Rectal smooth muscle tissue (tissue), 1 donor: ENCODE data around the gene GCLM.
"Not testable (repeated sequence)": the region's sequence is repeated elsewhere in the genome, so short reads cannot be mapped to it uniquely, and the experiment has no call there.

Experiments used
- H3K27ac ChIP-seq: one replicate; pipeline ENCODE4 v1.7.0; 2013; ENCODE audit warnings: low read depth, low read length, inconsistent platforms
- H3K27me3 ChIP-seq: one replicate; pipeline ENCODE4 v1.7.0; 2013; ENCODE audit warnings: low read length; ENCODE audit not compliant: control insufficient read depth, insufficient read depth
- H3K36me3 ChIP-seq: one replicate; pipeline ENCODE4 v1.7.0; 2013; ENCODE audit warnings: low read length; ENCODE audit not compliant: control insufficient read depth, insufficient read depth
- H3K4me1 ChIP-seq: one replicate; pipeline ENCODE4 v1.7.0; 2013; ENCODE audit warnings: low read length; ENCODE audit not compliant: control insufficient read depth, insufficient read depth
- H3K4me3 ChIP-seq: one replicate; pipeline ENCODE4 v1.7.0; 2013; ENCODE audit warnings: low read length
- H3K9ac ChIP-seq: one replicate; pipeline ENCODE4 v1.7.0; 2013; ENCODE audit warnings: low read length

Gene GCLM

DNA sequence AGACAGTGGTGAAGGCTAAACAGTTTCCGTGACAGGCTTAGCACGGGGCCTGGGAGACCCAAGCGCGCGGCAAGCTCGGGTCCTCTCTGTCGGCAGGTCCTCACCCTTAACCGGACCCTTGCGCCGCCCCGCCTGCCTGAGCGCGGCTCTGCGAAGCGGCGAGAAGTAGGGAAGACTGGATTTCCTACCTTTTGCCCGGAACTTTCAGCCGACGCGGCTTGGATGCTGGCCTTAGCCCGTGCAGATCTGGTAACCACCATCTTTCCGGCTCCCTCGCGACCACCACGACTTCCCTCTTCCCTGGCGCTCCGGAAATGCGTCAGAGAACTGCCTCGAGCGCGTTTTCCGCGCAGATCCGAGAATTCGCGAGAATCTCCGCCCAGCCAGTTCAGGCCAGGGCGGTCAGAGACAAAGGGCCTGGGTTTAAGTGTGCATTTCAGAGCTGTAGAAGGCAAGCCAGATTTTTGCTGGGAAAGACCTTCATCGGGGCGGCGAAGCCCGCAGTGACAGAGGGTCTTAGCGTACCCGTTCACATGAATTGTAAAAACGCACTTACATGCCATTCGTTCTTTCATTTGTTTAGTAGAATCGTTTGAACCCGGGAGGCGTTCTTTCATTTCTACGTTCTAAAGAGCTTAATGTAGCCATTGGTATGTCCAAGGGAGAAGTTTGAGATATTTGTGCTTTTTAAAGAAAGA is 30.2 kb downstream of the GCLM start, which contains the start of gene DNTTIP2:
DNTTIP2 (minus strand) TSS at position 318 of the 698 bp plus-strand sequence; CDS start at position 260, 58 bp downstream.
- peaks cover 2% of the 10 kb centered on the region for H3K4me1 ChIP-seq
- H3K36me3 ChIP-seq: peaks cover 19% of the 10 kb centered on the region
- H3K4me3 ChIP-seq: peak within 1 kb of the TSS; percentile 98
- no peaks in the 10 kb centered on the region for H3K27me3 ChIP-seq
- peak within 1 kb of the TSS; percentile 95 for H3K9ac ChIP-seq
- peak within 1 kb of the TSS; percentile 97 for H3K27ac ChIP-seq

DNA sequence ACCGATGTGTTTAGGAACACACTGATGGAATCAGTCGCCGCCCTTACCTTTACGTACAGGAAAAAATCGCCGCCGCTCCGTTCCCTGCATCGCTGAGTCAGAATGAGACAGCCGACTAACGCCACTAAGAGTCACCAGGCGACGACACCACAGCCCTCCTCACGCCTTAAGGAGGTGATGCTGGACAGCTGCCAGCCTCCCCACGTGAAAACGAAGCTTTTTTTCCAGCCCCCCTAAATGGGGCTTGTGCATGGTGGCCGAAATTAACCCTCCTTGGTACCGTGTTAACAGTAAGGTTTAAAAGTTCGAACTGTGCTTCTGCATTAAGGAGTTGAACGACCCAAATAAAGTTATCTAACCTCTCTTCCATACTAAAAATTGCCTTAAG is 30.7 kb downstream of the GCLM start:
- Histone ChIP-seq H3K4me3 (peak overlapping the region; percentile 98), H3K9ac (peak overlapping the region; percentile 95), H3K27ac (peak overlapping the region; percentile 97), H3K27me3 (no peaks in the 10 kb centered on the region), H3K4me1 (peaks cover 2% of the 10 kb centered on the region), H3K36me3 (peaks cover 22% of the 10 kb centered on the region)

DNA sequence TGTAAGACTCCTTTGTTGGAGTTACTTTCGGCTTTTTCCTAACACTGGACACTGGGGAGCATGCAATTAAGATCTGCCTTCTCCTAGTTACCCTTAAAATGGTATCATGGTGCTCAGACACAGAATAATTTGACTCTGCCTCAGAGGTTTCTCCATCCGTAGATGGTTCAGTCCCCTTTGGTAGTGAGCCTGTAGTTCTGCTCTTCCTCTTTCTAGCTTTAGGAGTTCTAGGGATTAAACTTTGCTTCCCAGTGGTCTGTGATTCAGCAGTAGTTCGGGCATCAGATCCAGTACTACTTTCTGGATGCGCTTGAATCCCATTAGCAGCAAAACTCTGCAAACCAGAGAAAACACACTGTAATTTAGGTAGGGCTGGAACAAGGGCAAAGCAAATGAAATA is 31.7 kb downstream of the GCLM start:
- no peak overlapping the region for H3K4me3 ChIP-seq
- H3K4me1 ChIP-seq: peaks cover 2% of the 10 kb centered on the region
- H3K36me3 ChIP-seq: peaks cover 22% of the 10 kb centered on the region
- H3K27me3 ChIP-seq: no peaks in the 10 kb centered on the region
- no peak overlapping the region for H3K27ac ChIP-seq
- H3K9ac ChIP-seq: no peak overlapping the region

DNA sequence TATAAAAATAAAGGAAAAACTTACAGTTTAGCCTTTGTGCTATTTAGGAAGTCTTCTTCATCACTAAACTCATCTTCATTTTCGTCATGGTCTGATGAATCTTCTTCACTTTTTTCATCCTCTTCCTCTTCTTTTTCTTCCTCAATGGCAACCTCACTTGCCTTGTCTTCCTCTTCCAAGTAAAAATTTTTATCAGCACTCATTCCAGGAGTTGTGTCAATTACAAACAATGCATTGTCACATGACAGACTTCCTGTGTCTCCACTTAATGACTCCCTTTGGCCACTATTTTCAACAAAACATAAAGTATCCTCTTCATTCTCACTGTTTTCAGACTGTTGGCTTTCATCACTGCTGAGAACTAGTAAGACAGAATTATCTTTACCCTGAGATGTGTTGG is 33.0 kb downstream of the GCLM start:
- H3K27me3 ChIP-seq: no peaks in the 10 kb centered on the region
- peaks cover 28% of the 10 kb centered on the region for H3K36me3 ChIP-seq
- H3K9ac ChIP-seq: no peak overlapping the region
- peaks cover 2% of the 10 kb centered on the region for H3K4me1 ChIP-seq
- H3K4me3 ChIP-seq: no peak overlapping the region
- no peak overlapping the region for H3K27ac ChIP-seq

DNA sequence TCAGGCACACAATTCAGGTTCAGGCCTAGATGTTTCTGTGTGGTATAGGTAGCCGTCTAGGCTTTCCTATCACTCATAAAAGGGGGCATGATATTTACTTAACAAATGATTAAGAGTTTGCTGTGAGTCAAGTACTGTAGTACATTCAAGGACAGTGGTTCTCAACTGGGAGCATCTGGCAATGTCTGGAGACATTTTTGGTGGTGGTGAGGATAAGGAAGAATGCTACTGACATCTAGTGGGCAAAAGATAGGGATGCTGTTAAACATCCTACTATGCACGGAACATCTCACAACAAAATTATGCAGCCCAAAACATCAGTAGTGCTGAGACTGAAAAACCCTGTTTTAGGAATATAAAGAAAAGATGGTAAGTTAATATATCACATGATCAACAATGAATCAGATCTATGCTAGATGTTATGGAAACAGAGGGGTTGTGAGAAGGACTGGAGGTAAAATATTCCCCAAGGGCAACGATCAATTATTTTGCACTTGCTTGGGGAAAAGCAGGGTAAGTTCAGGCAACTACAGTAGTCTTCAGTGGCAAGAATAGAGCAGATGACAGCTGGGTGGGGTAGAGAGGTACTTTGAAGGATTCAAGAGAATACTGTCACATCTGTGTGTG is 35.1 kb downstream of the GCLM start:
- H3K27me3 ChIP-seq: no peaks in the 10 kb centered on the region
- H3K27ac ChIP-seq: no peak overlapping the region
- peaks cover 38% of the 10 kb centered on the region for H3K36me3 ChIP-seq
- no peak overlapping the region for H3K9ac ChIP-seq
- peaks cover 2% of the 10 kb centered on the region for H3K4me1 ChIP-seq
- no peak overlapping the region for H3K4me3 ChIP-seq

DNA sequence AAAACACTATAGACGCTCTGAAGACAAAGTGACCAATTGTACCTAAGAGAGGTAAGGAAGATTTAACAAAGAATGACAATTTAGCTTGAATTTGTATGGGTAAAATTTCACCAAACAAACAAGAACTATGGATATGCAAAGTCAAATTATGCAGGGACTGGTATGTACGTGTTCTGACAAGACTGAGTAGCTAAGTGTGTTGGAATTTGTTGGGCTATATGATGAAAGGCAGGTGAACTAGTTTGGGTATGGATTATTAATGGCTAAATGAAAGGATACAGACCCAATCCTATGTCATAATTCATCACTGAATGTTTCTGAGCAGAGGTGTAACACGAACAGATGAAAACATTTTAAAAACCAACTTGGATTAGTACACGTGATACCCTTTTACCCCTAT is 37.9 kb downstream of the GCLM start:
- Histone ChIP-seq H3K9ac (no peak overlapping the region), H3K27ac (no peak overlapping the region), H3K36me3 (peaks cover 40% of the 10 kb centered on the region), H3K4me1 (peaks cover 2% of the 10 kb centered on the region), H3K4me3 (no peak overlapping the region), H3K27me3 (no peaks in the 10 kb centered on the region)

DNA sequence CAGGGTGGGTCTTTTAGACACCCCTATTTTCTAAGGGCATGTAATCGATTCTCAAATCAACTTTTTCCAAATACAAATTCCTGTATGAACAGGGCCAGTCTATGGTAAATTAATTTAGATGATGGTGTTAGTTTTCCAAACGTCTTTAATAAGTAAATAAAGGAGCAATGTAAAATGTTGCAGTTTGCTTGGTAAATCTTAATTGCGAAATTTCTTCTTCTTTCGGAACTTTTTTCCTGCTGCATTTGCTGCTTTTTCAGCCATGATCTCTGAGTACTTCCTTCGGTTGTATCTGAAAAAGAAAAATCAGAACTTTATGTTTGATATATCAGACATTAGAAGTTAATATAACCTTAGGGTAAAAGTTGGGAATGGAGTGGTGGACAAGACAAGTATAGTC is 39.6 kb downstream of the GCLM start:
- H3K27me3 ChIP-seq: no peaks in the 10 kb centered on the region
- peaks cover 30% of the 10 kb centered on the region for H3K36me3 ChIP-seq
- no peaks in the 10 kb centered on the region for H3K4me1 ChIP-seq
- no peak overlapping the region for H3K4me3 ChIP-seq
- H3K9ac ChIP-seq: no peak overlapping the region
- no peak overlapping the region for H3K27ac ChIP-seq

DNA sequence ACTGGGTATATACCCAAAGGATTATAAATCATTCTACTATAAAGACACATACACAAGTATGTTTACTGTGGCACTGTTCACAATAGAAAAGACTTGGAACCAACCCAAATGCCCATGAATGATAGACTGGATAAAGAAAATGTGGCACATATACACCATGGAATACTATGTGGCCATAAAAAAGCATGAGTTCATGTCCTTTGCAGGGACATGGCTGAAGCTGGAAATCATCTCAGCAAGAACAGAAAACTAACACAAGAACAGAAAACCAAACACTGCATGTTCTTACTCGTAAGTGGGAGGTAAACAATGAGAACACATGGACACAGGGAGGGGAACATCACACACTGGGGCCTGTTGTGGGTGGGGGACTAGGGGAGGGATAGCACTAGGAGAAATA is 40.7 kb downstream of the GCLM start:
- peaks cover 22% of the 10 kb centered on the region for H3K36me3 ChIP-seq
- H3K27ac ChIP-seq, H3K4me1 ChIP-seq, H3K9ac ChIP-seq, H3K4me3 ChIP-seq, H3K27me3 ChIP-seq: not testable (repeated sequence)

DNA sequence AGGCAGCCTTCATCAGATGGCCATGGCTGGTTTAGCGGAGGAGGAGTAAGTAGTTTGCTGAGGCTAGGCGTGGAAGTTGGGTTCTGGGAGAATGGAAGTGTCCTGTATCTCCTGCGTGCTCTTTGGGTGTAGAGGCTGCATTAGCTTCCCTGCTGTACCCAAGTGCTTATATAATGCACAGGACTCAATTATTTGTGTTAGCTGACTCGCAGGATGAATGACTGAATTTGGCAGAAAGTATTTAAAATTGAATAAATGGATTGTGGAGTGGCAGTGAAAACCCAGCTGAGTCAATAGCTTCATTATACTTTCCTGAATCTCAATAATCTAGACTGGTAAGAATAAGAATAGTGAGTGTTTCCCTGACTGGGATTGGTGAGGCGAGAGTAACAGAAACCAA is 44.0 kb downstream of the GCLM start:
- Histone ChIP-seq H3K4me1 (no peaks in the 10 kb centered on the region), H3K36me3 (peaks cover 8% of the 10 kb centered on the region), H3K9ac (no peak overlapping the region), H3K27me3 (no peaks in the 10 kb centered on the region), H3K27ac (no peak overlapping the region), H3K4me3 (no peak overlapping the region)

DNA sequence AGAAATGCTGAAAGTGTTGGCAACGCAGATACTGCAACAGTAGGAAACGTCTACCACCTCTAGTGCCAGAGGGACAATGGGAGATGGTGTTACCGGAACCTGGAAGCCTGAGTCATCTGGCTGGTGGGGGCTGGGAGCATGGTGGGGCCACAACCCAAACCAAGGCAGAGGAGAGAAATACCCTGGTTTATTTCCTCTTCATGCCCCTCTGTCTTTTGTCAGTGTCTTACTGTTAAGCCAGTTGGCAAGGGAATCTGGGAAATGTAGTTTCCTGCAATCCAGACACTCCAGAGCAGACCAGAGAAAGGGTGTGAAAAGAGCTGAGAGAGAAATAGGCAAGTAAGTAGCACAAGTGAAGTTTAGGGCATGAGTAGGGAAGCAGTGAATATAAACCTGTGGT is 45.1 kb downstream of the GCLM start:
- H3K27me3 ChIP-seq: no peaks in the 10 kb centered on the region
- no peak overlapping the region for H3K27ac ChIP-seq
- peaks cover 5% of the 10 kb centered on the region for H3K36me3 ChIP-seq
- H3K4me1 ChIP-seq: no peaks in the 10 kb centered on the region
- H3K4me3 ChIP-seq: no peak overlapping the region
- no peak overlapping the region for H3K9ac ChIP-seq

DNA sequence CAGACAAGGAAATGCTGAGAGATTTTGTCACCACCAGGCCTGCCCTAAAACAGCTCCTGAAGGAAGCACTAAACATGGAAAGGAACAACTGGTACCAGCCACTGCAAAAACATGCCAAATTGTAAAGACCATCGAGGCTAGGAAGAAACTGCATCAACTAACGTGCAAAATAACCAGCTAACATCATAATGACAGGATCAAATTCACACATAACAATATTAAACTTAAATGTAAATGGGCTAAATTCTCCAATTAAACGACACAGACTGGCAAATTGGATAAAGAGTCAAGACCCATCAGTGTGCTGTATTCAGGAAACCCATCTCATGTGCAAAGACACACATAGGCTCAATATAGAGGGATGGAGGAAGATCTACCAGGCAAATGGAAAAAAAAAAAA is 51.6 kb downstream of the GCLM start:
- not testable (repeated sequence) for H3K4me3 ChIP-seq, H3K36me3 ChIP-seq

DNA sequence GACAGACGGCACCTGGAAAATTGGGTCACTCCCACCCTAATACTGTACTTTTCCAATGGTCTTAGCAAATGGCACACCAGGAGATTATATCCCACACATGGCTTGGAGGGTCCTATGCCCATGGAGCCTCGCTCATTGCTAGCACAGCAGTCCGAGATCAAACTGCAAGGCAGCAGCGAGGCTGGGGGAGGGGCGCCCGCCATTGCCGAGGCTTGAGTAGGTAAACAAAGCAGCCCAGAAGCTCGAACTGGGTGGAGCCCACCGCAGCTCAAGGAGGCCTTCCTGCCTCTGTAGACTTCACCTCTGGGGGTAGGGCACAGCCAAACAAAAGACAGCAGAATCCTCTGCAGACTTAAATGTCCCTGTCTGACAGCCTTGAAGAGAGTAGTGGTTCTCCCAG is 53.2 kb downstream of the GCLM start:
- H3K27ac ChIP-seq, H3K9ac ChIP-seq, H3K27me3 ChIP-seq, H3K4me3 ChIP-seq, H3K36me3 ChIP-seq, H3K4me1 ChIP-seq: not testable (repeated sequence)

More for the DNA sequence above, 51.6 kb downstream of the GCLM start:
- H3K9ac ChIP-seq, H3K4me1 ChIP-seq, H3K27ac ChIP-seq, H3K27me3 ChIP-seq: not testable (repeated sequence)

DNA sequence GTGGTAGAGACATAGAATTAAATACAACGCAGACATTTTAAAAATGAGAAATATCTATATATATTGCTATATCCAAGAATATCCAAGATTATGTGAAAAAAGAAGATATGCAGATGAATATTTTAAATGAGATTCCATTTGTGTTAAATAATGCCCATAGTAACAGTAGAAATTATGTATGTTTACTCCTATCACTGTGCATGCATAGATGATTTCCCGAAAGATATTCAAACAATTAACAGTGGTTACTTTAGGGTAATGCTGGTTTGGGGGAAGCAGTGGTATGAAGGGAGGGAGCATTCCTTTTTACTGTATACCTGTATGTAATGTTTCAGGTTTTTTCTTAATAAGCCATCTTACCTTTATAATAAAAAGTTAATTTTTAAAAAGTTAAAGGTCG is 55.3 kb downstream of the GCLM start:
- Histone ChIP-seq H3K27me3 (no peaks in the 10 kb centered on the region), H3K4me1 (no peaks in the 10 kb centered on the region), H3K36me3 (no peaks in the 10 kb centered on the region), H3K4me3 (no peak overlapping the region), H3K27ac (no peak overlapping the region), H3K9ac (no peak overlapping the region)
